Measurements from ENCODE around the gene GALK2. TPM values are rescaled to one million over a fixed set of nuclear protein-coding genes. Genes with fewer than 3 reads are reported as not detected.

Gene GALK2
- total RNA-seq, 1 donor from 2014 or later = 47.6 TPM

GRCh38 chr15:49131403-49131802 lies 38.6 kb upstream of the GALK2 start:
- H3K4me3 ChIP-seq = no peak overlapping the region
- no peaks in the 10 kb centered on the region for H3K27me3 ChIP-seq
- intact Hi-C loops (cut with DNase I) = no loop called here
- H3K27ac ChIP-seq = no peak overlapping the region
- DNase-seq (ENCODE audit: extremely low spot score in 2 of 2) = no peak
- TF ChIP-seq POLR2A (IDR thresholded peaks at IDR 0.05) = no peak
- no peak for TF ChIP-seq POLR2AphosphoS5 (IDR thresholded peaks at IDR 0.05; ENCODE audit: insufficient read depth in 1 of 2, low read depth in 1 of 2)
- TF ChIP-seq CTCF (IDR thresholded peaks at IDR 0.05) = no peak
- no peaks in the 10 kb centered on the region for H3K4me1 ChIP-seq
- peaks cover 0 to 76% of the 10 kb centered on the region in 2 donors for H3K36me3 ChIP-seq
- H3K9me3 ChIP-seq = no peaks in the 10 kb centered on the region

- peaks cover 0 to 71% of the 10 kb centered on the region in 2 donors for H3K36me3 ChIP-seq
- no peaks in the 10 kb centered on the region for H3K9me3 ChIP-seq
- TF ChIP-seq POLR2A (IDR thresholded peaks at IDR 0.05) = no peak
- TF ChIP-seq CTCF (IDR thresholded peaks at IDR 0.05) = no peak
- TF ChIP-seq POLR2AphosphoS5 (IDR thresholded peaks at IDR 0.05; ENCODE audit: insufficient read depth in 1 of 2, low read depth in 1 of 2) = no peak
- H3K4me1 ChIP-seq = no peaks in the 10 kb centered on the region
- no peak for DNase-seq (ENCODE audit: extremely low spot score in 2 of 2)
- no peaks in the 10 kb centered on the region for H3K27me3 ChIP-seq
- H3K4me3 ChIP-seq = no peak overlapping the region
- H3K27ac ChIP-seq = no peak overlapping the region
- intact Hi-C loops (cut with DNase I) = no loop called here
Observed at GRCh38 chr15:49134683-49135341, 35.2 kb upstream of the GALK2 start.

GRCh38 chr15:49135342-49135857 lies 34.6 kb upstream of the GALK2 start:
- H3K27ac ChIP-seq = no peak overlapping the region
- H3K4me3 ChIP-seq = no peak overlapping the region
- TF ChIP-seq POLR2A (IDR thresholded peaks at IDR 0.05) = no peak
- TF ChIP-seq CTCF (IDR thresholded peaks at IDR 0.05) = no peak
- no peak for TF ChIP-seq POLR2AphosphoS5 (IDR thresholded peaks at IDR 0.05; ENCODE audit: insufficient read depth in 1 of 2, low read depth in 1 of 2)
- DNase-seq (ENCODE audit: extremely low spot score in 2 of 2) = no peak
- H3K9me3 ChIP-seq = no peaks in the 10 kb centered on the region
- no peaks in the 10 kb centered on the region for H3K27me3 ChIP-seq
- H3K36me3 ChIP-seq = peaks cover 0 to 68% of the 10 kb centered on the region in 2 donors
- no peaks in the 10 kb centered on the region for H3K4me1 ChIP-seq
- intact Hi-C loops (cut with DNase I) = no loop called here

GRCh38 chr15:49135911-49136310 lies 34.1 kb upstream of the GALK2 start:
- Histone ChIP-seq H3K4me3 (no peak overlapping the region), H3K27ac (no peak overlapping the region), H3K9me3 (no peaks in the 10 kb centered on the region), H3K36me3 (peaks cover 0 to 66% of the 10 kb centered on the region in 2 donors), H3K4me1 (no peaks in the 10 kb centered on the region), H3K27me3 (no peaks in the 10 kb centered on the region)
- intact Hi-C loops (cut with DNase I) = no loop called here
- TF ChIP-seq CTCF (IDR thresholded peaks at IDR 0.05) (no peak), POLR2A (IDR thresholded peaks at IDR 0.05) (no peak), POLR2AphosphoS5 (IDR thresholded peaks at IDR 0.05; ENCODE audit: insufficient read depth in 1 of 2, low read depth in 1 of 2) (no peak)
- DNase-seq (ENCODE audit: extremely low spot score in 2 of 2) = no peak

GRCh38 chr15:49137861-49138260 lies 32.2 kb upstream of the GALK2 start:
- peaks cover 0 to 71% of the 10 kb centered on the region in 2 donors for H3K36me3 ChIP-seq
- intact Hi-C loops (cut with DNase I) = no loop called here
- H3K4me1 ChIP-seq = no peaks in the 10 kb centered on the region
- H3K27me3 ChIP-seq = no peaks in the 10 kb centered on the region
- H3K4me3 ChIP-seq = no peak overlapping the region
- no peaks in the 10 kb centered on the region for H3K9me3 ChIP-seq
- DNase-seq (ENCODE audit: extremely low spot score in 2 of 2) = no peak
- no peak overlapping the region for H3K27ac ChIP-seq
- TF ChIP-seq POLR2A (IDR thresholded peaks at IDR 0.05) = no peak
- TF ChIP-seq POLR2AphosphoS5 (IDR thresholded peaks at IDR 0.05; ENCODE audit: insufficient read depth in 1 of 2, low read depth in 1 of 2) = no peak
- TF ChIP-seq CTCF (IDR thresholded peaks at IDR 0.05) = no peak
